Mucosa of rectum (tissue), 2 donors: Measurements from ENCODE around the gene MARVELD2.
A peak's percentile ranks its signal among the peaks of the same experiment; 100 is the strongest.

Experiments
- H3K27ac ChIP-seq, 2 donors: one replicate each; pipeline ENCODE4 v1.7.0; 2013; ENCODE audit warnings: inconsistent platforms in 2 of 2, low read depth in 2 of 2, low read length in 2 of 2
- H3K27me3 ChIP-seq, 2 donors: one replicate each; pipeline ENCODE4 v1.7.0; 2013; ENCODE audit warnings: low read length in 2 of 2; ENCODE audit not compliant: control insufficient read depth in 2 of 2, insufficient read depth in 2 of 2
- H3K36me3 ChIP-seq, 2 donors: one replicate each; pipeline ENCODE4 v1.7.0; 2013; ENCODE audit warnings: low read length in 2 of 2; ENCODE audit not compliant: control insufficient read depth in 2 of 2, insufficient read depth in 2 of 2
- H3K4me1 ChIP-seq, 2 donors: one replicate each; pipeline ENCODE4 v1.7.0; 2013; ENCODE audit warnings: low read length in 2 of 2, mild to moderate bottlenecking in 1 of 2; ENCODE audit not compliant: control insufficient read depth in 2 of 2, insufficient read depth in 2 of 2
- H3K4me3 ChIP-seq, 2 donors: one replicate each; pipeline ENCODE4 v1.7.0; 2013; ENCODE audit warnings: low read length in 2 of 2
- H3K9ac ChIP-seq, 2 donors: one replicate each; pipeline ENCODE4 v1.7.0; 2013; ENCODE audit warnings: low read length in 2 of 2, low read depth in 1 of 2, mild to moderate bottlenecking in 1 of 2
- H3K9me3 ChIP-seq, 2 donors: one replicate each; pipeline ENCODE4 v1.7.0; 2013; ENCODE audit warnings: low read length in 2 of 2; ENCODE audit not compliant: control insufficient read depth in 2 of 2
- donor health status: healthy.
- donor health status: Normal muscosa, but diverticular disease.

MARVELD2 gene

DNA sequence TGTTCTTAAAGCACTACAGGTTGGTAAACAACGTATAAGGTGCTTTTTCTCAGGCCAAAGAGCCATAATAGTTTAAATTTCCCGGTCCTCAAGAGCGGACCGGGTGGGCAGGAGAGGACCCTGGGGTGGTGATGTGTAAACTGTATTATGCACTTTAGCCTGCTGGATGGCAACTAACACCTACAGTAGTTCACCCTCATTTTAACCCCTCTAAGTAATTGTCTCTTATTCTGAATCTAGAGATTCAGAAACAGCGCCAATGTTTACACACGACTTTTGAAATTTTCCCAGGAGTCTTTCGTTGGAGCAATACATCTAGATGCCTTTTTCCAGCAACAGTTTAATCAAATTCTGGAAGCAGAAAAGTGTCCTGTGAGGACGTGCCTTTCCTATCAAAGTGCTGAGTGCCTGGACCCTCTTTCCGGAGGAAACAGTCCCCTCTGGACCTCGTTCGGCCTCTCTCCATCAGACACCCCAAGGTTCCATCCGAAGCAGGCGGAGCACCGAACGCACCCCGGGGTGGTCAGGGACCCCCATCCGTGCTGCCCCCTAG is 77.0 kb downstream of the MARVELD2 start:
- Histone ChIP-seq H3K4me1 (peaks cover 6 to 7% of the 10 kb centered on the region in 2 donors), H3K4me3 (peak overlapping the region; percentile 79 to 86), H3K27ac (peak overlapping the region; percentile 94 to 95), H3K36me3 (no peaks in the 10 kb centered on the region), H3K9me3 (no peaks in the 10 kb centered on the region), H3K27me3 (no peaks in the 10 kb centered on the region), H3K9ac (peak overlapping the region; percentile 91 to 97)

DNA sequence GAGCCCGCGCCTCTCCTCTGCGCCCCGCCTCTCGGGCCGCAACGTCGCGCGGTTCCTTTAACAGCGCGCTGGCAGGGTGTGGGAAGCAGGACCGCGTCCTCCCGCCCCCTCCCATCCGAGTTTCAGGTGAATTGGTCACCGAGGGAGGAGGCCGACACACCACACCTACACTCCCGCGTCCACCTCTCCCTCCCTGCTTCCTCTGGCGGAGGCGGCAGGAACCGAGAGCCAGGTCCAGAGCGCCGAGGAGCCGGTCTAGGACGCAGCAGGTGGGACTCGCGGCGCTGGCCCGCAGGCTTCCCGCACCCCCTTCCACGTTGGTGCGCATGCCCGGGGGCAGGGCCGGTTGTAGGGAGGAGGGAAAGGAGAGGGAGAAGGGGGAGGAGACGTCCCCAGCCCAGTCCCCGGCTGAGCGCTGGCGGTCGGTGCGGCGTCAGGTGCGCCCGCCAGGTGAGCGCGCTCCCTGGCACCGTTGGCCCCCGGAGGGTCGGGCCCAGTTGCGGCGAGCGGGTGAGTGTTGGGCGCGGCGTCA is 77.5 kb downstream of the MARVELD2 start, which contains the start of gene OCLN:
OCLN (plus strand) TSS at position 400 of the 532 bp plus-strand sequence. CDS start 11,455 bp downstream, outside the sequence.
- Histone ChIP-seq H3K27me3 (no peaks in the 10 kb centered on the region), H3K9me3 (no peaks in the 10 kb centered on the region), H3K4me1 (peaks cover 6 to 7% of the 10 kb centered on the region in 2 donors), H3K9ac (peak within 1 kb of the TSS; percentile 91 to 97), H3K27ac (peak within 1 kb of the TSS; percentile 94 to 95), H3K4me3 (peak within 1 kb of the TSS; percentile 79 to 86), H3K36me3 (no peaks in the 10 kb centered on the region)

DNA sequence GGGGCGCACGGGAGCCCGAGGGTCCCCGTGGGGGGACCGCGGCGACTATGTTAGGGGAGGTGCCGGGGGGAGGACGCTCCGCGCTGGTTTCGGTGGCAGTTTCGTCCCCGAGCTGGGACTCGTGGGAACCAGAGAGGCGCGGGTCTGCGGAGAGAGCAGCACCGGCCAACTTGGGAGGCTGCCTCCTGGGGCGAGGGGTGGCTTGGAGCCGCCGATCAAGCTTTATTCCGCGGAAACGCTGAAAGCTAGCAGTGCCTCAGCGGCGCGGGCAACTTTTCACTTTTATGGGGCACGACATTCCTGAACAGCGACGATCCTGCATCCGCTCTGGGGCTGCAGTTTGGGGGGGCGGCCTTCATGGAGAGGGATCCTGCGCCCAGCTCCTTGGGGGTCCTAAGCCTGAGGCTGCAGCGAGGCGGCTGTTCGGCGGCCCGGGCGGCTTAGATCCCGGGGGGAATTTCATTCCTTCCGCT is 78.0 kb downstream of the MARVELD2 start:
- Histone ChIP-seq H3K9me3 (no peaks in the 10 kb centered on the region), H3K4me3 (peak overlapping the region; percentile 79 to 86), H3K36me3 (no peaks in the 10 kb centered on the region), H3K4me1 (peaks cover 6 to 7% of the 10 kb centered on the region in 2 donors), H3K9ac (peak overlapping the region; percentile 91 to 97), H3K27ac (peak overlapping the region; percentile 94 to 95), H3K27me3 (no peaks in the 10 kb centered on the region)

DNA sequence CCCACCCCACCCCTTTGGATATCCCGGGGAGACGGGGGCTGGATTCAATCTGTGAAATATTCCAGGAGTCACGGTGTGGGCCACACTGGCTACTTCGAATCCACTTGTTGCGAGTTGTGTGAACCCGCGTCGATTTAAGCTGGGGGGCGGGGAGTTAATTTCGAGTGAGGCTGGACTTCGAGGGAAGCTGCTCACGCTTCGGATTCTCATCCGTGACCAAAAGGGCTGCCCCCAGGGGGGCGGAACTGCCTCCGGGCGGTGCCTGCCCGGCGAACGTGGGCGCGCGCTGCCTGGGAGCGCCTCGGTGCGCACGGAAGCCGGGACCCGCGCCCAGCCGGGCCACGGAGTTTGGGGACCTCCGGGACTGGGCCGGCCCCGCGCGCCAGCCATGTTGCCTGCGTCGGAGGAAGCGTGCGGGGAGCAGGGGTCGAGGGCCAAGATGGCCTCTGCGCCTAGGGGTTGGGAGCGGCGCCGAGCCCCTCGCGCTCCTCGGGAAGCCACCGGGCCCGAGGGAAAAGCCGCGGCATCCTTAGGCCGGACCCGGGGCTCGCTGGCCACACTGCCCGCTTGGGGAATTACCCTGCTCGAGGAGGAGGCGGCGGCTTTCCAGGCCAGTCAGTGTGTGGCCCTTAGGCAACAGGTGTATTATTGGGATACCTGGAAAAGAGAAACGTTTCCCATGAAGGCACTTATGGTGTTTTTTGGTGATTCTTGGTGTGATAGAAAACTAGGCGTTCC is 78.6 kb downstream of the MARVELD2 start:
- no peaks in the 10 kb centered on the region for H3K9me3 ChIP-seq
- H3K9ac ChIP-seq, result peak overlapping the region; percentile 91 to 97
- H3K27me3 ChIP-seq, result no peaks in the 10 kb centered on the region
- peak overlapping the region; percentile 79 to 86 for H3K4me3 ChIP-seq
- peak overlapping the region; percentile 94 to 95 for H3K27ac ChIP-seq
- no peaks in the 10 kb centered on the region for H3K36me3 ChIP-seq
- peaks cover 6 to 7% of the 10 kb centered on the region in 2 donors for H3K4me1 ChIP-seq
